22Rv1 (cell line): ENCODE measurements around the gene TRIM72.

Experiments used
- CTCF ChIP-seq: fragments of 450-650 bp; IDR thresholded peaks from 2 replicates; pipeline ENCODE4 v1.5.1; 2017; ENCODE audit warnings: mild to moderate bottlenecking
- ZFX ChIP-seq: fragments of 450-650 bp; IDR thresholded peaks from 2 replicates; pipeline ENCODE4 v1.6.1; 2017; ENCODE audit warnings: antibody characterized with exemption, borderline replicate concordance

GRCh38 chr16:31224092-31224955 is 10.4 kb downstream of the TRIM72 start:
- no peak for TF ChIP-seq CTCF
- TF ChIP-seq ZFX, result no peak
